ENCODE results near the gene CEACAM16. TPM values are rescaled to one million over a fixed set of nuclear protein-coding genes. Genes with fewer than 3 reads are reported as not detected.

Gene CEACAM16
- total and polyA plus RNA-seq, 9 of the 15 experiments (the other 6 are each of a cell fraction or from before 2014, with no cell fraction given): not detected

DNA sequence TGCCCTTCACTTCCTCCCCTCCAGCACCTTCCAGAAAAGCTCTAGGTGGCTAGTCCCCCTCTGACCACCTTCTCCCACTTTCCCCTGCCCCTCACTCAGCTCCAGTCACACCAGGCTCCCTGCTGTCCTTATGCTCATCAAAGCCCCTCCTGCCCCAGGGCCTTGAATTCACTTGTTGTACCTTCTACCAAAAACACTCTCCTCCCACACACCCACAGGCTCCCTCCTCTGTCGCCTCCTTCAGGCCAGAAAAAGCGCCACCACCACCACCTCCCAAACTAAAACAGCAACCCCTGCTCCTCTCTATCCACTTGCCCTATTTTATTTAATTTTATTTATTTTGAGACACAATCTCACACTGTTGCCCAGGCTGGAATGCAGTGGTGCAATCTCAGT, 4.8 kb upstream of the CEACAM16 start (continued):
- TF ChIP-seq, protein P1, sequence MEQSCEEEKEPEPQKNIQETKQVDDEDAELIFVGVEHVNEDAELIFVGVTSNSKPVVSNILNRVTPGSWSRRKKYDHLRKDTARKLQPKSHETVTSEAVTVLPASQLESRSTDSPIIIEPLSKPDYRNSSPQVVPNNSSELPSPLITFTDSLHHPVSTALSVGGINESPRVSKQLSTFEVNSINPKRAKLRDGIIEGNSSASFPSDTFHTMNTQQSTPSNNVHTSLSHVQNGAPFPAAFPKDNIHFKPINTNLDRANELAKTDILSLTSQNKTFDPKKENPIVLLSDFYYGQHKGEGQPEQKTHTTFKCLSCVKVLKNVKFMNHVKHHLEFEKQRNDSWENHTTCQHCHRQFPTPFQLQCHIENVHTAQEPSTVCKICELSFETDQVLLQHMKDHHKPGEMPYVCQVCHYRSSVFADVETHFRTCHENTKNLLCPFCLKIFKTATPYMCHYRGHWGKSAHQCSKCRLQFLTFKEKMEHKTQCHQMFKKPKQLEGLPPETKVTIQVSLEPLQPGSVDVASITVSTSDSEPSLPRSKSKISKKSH (CRISPR knock-in tag; IDR thresholded peaks at IDR 0.05): no peak
- TF ChIP-seq ZC3H11A (IDR thresholded peaks at IDR 0.05; ENCODE audit: low read depth, low read length) (no peak), VEZF1 (CRISPR knock-in tag; IDR thresholded peaks at IDR 0.05) (peak; percentile 14; the same call in 1 of the 2 replicates), RERE (CRISPR knock-in tag; IDR thresholded peaks at IDR 0.05; ENCODE audit: borderline replicate concordance) (no peak), BMI1 (IDR thresholded peaks at IDR 0.05; ENCODE audit: low read length) (no peak), KLF13 (tag; IDR thresholded peaks at IDR 0.05; ENCODE audit: borderline replicate concordance, low read depth) (no peak), FOXP4 (CRISPR knock-in tag; IDR thresholded peaks at IDR 0.05; ENCODE audit: borderline replicate concordance) (no peak), ZNF583 (CRISPR knock-in tag; IDR thresholded peaks at IDR 0.05) (no peak), PPARD (CRISPR knock-in tag; IDR thresholded peaks at IDR 0.05) (no peak), FOXM1 (IDR thresholded peaks at IDR 0.05; ENCODE audit: low read depth) (no peak), FOXM1 (CRISPR knock-in tag; IDR thresholded peaks at IDR 0.05; ENCODE audit: low read depth) (no peak), NFXL1 (CRISPR knock-in tag; IDR thresholded peaks at IDR 0.05) (no peak), ZNF3 (CRISPR knock-in tag; IDR thresholded peaks at IDR 0.05) (no peak)
- TF ChIP-seq, protein P2, sequence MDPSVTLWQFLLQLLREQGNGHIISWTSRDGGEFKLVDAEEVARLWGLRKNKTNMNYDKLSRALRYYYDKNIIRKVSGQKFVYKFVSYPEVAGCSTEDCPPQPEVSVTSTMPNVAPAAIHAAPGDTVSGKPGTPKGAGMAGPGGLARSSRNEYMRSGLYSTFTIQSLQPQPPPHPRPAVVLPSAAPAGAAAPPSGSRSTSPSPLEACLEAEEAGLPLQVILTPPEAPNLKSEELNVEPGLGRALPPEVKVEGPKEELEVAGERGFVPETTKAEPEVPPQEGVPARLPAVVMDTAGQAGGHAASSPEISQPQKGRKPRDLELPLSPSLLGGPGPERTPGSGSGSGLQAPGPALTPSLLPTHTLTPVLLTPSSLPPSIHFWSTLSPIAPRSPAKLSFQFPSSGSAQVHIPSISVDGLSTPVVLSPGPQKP (CRISPR knock-in tag; IDR thresholded peaks at IDR 0.05): no peak
- TF ChIP-seq, protein P3, sequence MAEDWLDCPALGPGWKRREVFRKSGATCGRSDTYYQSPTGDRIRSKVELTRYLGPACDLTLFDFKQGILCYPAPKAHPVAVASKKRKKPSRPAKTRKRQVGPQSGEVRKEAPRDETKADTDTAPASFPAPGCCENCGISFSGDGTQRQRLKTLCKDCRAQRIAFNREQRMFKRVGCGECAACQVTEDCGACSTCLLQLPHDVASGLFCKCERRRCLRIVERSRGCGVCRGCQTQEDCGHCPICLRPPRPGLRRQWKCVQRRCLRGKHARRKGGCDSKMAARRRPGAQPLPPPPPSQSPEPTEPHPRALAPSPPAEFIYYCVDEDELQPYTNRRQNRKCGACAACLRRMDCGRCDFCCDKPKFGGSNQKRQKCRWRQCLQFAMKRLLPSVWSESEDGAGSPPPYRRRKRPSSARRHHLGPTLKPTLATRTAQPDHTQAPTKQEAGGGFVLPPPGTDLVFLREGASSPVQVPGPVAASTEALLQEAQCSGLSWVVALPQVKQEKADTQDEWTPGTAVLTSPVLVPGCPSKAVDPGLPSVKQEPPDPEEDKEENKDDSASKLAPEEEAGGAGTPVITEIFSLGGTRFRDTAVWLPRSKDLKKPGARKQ (CRISPR knock-in tag; IDR thresholded peaks at IDR 0.05): no peak
